ENCODE data around the gene CAAP1. TPM values are rescaled to one million over a fixed set of nuclear protein-coding genes. Genes with fewer than 3 reads are reported as not detected.

CAAP1 gene
- total and polyA plus RNA-seq, 2 of the 13 experiments (the other 11 are each of a cell fraction or from before 2014, with no cell fraction given) = 10.9 to 40.2 TPM

GRCh38 chr9:26892251-26893029 lies at the start of gene CAAP1 (continued):
- TF ChIP-seq TAF1 (CRISPR knock-in tag; IDR thresholded peaks at IDR 0.05) (peak; percentile 96), RFX3 (CRISPR knock-in tag; IDR thresholded peaks at IDR 0.05) (0 out of 2 replicates have a peak, but pooled peaks have one; percentile 9), CHD2 (IDR thresholded peaks at IDR 0.05; ENCODE audit: low read depth, low read length) (0 out of 2 replicates have a peak, but pooled peaks have one; percentile 47), ZBTB14 (CRISPR knock-in tag; IDR thresholded peaks at IDR 0.05) (no peak), ZNF614 (CRISPR knock-in tag; IDR thresholded peaks at IDR 0.05; ENCODE audit: borderline replicate concordance) (peak; percentile 79; the same call in 1 of the 2 replicates), ZFP36L1 (CRISPR knock-in tag; IDR thresholded peaks at IDR 0.05) (peak; percentile 33; the same call in 1 of the 2 replicates), ZNF512 (CRISPR knock-in tag; IDR thresholded peaks at IDR 0.05) (no peak), ZNF768 (CRISPR knock-in tag; IDR thresholded peaks at IDR 0.05) (peak; percentile 92), NR2F6 (IDR thresholded peaks at IDR 0.05) (no peak), NR2F6 (CRISPR knock-in tag; IDR thresholded peaks at IDR 0.05) (peak; percentile 74), HOXA7 (CRISPR knock-in tag; IDR thresholded peaks at IDR 0.05) (no peak), ZBTB37 (CRISPR knock-in tag; IDR thresholded peaks at IDR 0.05) (peak; percentile 72; the same call in 1 of the 2 replicates)
- TF ChIP-seq, protein P1, sequence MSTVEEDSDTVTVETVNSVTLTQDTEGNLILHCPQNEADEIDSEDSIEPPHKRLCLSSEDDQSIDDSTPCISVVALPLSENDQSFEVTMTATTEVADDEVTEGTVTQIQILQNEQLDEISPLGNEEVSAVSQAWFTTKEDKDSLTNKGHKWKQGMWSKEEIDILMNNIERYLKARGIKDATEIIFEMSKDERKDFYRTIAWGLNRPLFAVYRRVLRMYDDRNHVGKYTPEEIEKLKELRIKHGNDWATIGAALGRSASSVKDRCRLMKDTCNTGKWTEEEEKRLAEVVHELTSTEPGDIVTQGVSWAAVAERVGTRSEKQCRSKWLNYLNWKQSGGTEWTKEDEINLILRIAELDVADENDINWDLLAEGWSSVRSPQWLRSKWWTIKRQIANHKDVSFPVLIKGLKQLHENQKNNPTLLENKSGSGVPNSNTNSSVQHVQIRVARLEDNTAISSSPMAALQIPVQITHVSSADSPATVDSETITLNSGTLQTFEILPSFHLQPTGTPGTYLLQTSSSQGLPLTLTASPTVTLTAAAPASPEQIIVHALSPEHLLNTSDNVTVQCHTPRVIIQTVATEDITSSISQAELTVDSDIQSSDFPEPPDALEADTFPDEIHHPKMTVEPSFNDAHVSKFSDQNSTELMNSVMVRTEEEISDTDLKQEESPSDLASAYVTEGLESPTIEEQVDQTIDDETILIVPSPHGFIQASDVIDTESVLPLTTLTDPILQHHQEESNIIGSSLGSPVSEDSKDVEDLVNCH (CRISPR knock-in tag; IDR thresholded peaks at IDR 0.05) = no peak
- TF ChIP-seq, protein P2, sequence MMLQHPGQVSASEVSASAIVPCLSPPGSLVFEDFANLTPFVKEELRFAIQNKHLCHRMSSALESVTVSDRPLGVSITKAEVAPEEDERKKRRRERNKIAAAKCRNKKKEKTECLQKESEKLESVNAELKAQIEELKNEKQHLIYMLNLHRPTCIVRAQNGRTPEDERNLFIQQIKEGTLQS (CRISPR knock-in tag; IDR thresholded peaks at IDR 0.05) = no peak
- TF ChIP-seq, protein P3, sequence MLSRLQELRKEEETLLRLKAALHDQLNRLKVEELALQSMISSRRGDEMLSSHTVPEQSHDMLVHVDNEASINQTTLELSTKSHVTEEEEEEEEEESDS (CRISPR knock-in tag; IDR thresholded peaks at IDR 0.05; ENCODE audit: borderline replicate concordance) = no peak
- TF ChIP-seq, protein P4, sequence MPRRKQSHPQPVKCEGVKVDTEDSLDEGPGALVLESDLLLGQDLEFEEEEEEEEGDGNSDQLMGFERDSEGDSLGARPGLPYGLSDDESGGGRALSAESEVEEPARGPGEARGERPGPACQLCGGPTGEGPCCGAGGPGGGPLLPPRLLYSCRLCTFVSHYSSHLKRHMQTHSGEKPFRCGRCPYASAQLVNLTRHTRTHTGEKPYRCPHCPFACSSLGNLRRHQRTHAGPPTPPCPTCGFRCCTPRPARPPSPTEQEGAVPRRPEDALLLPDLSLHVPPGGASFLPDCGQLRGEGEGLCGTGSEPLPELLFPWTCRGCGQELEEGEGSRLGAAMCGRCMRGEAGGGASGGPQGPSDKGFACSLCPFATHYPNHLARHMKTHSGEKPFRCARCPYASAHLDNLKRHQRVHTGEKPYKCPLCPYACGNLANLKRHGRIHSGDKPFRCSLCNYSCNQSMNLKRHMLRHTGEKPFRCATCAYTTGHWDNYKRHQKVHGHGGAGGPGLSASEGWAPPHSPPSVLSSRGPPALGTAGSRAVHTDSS (CRISPR knock-in tag; conservative IDR thresholded peaks at IDR 0.05) = no peak
- TF ChIP-seq, protein P5, sequence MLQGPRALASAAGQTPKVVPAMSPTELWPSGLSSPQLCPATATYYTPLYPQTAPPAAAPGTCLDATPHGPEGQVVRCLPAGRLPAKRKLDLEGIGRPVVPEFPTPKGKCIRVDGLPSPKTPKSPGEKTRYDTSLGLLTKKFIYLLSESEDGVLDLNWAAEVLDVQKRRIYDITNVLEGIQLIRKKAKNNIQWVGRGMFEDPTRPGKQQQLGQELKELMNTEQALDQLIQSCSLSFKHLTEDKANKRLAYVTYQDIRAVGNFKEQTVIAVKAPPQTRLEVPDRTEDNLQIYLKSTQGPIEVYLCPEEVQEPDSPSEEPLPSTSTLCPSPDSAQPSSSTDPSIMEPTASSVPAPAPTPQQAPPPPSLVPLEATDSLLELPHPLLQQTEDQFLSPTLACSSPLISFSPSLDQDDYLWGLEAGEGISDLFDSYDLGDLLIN (CRISPR knock-in tag; IDR thresholded peaks at IDR 0.05; ENCODE audit: borderline replicate concordance) = 0 out of 2 replicates have a peak, but pooled peaks have one; percentile 45
- TF ChIP-seq, protein P6, sequence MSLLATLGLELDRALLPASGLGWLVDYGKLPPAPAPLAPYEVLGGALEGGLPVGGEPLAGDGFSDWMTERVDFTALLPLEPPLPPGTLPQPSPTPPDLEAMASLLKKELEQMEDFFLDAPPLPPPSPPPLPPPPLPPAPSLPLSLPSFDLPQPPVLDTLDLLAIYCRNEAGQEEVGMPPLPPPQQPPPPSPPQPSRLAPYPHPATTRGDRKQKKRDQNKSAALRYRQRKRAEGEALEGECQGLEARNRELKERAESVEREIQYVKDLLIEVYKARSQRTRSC (CRISPR knock-in tag; IDR thresholded peaks at IDR 0.05; ENCODE audit: low read depth) = no peak
